Heart left ventricle (tissue), 16 donors: ENCODE data around the gene CLIC6. TPM values are rescaled to one million over a fixed set of nuclear protein-coding genes. Genes with fewer than 3 reads are reported as not detected.
A peak's percentile ranks its signal among the peaks of the same experiment; 100 is the strongest.

Experiments
- ATAC-seq, 4 donors: fragments of 200-7000 bp; cut with Tn5 transposase; one replicate each; pipeline ENCODE4 v1.9.1; 2020 to 2022; ENCODE audit warnings: moderate library complexity in 4 of 4, mild to moderate bottlenecking in 3 of 4, moderate number of reproducible peaks in 1 of 4
- DNase-seq, 5 donors: peaks; one replicate each; pipeline ENCODE4 v3.0.0-alpha.2; 2020
- H3K27ac ChIP-seq, 12 donors: fragments of 200-600 bp; sonication (generic) in 4 of 12; one replicate each; pipeline versions ENCODE4 v1.5.0 to v1.8.0; 2016 to 2022; ENCODE audit warnings: mild to moderate bottlenecking in 2 of 12
- H3K27me3 ChIP-seq, 9 donors: fragments of 200-600 bp; sonication (generic) in 2 of 9; one replicate each; pipeline versions ENCODE4 v1.5.1 to v1.8.0; 2016 to 2022; ENCODE audit warnings: mild to moderate bottlenecking in 3 of 9
- H3K36me3 ChIP-seq, 9 donors: fragments of 200-600 bp; sonication (generic) in 2 of 9; one replicate each; pipeline versions ENCODE4 v1.5.0 to v1.8.0; 2018 to 2022; ENCODE audit warnings: mild to moderate bottlenecking in 2 of 9
- H3K4me1 ChIP-seq, 12 donors: fragments of 200-600 bp; sonication (generic) in 4 of 12; one replicate each; pipeline versions ENCODE4 v1.5.0 to v1.8.0; 2016 to 2022; ENCODE audit warnings: mild to moderate bottlenecking in 3 of 12
- H3K4me3 ChIP-seq, 12 donors: fragments of 200-600 bp; sonication (generic) in 4 of 12; one replicate each; pipeline versions ENCODE4 v1.5.0 to v1.8.0; 2017 to 2022; ENCODE audit warnings: mild to moderate bottlenecking in 9 of 12, moderate library complexity in 4 of 12
- H3K9me3 ChIP-seq, 12 donors: fragments of 200-600 bp; sonication (generic) in 4 of 12; one replicate each; pipeline versions ENCODE4 v1.5.0 to v1.8.0; 2016 to 2022; ENCODE audit warnings: mild to moderate bottlenecking in 1 of 12
- CTCF ChIP-seq, 12 donors: fragments of 200-600 bp; sonication (generic) in 4 of 12; IDR thresholded peaks; one replicate each; pipeline versions ENCODE4 v1.5.0 to v1.8.0; 2018 to 2022; ENCODE audit warnings: antibody characterized with exemption in 12 of 12, mild to moderate bottlenecking in 5 of 12
- POLR2A ChIP-seq, 2 donors: fragments of 450-650 bp; IDR thresholded peaks; one replicate each; pipeline ENCODE4 v1.6.1; 2017; ENCODE audit warnings: antibody characterized with exemption in 2 of 2, mild to moderate bottlenecking in 2 of 2, moderate library complexity in 2 of 2
- WGBS, 4 donors: extraction: QIAGEN DNeasy Blood & Tissue Kit in 2 of 4; methylation state at CpG; one replicate each; pipeline versions ENCODE4 v1.1.5 to v1.1.7; 2013 to 2018; 5-methylcytosine and 5-hydroxymethylcytosine counted together
- intact Hi-C, 10 donors: fragments of 100-400 bp; cut with DNase I; formaldehyde crosslinking; loops; one replicate each; pipeline versions ENCODE4 v1.11.1 to v1.14.2; 2022
- polyA plus RNA-seq, 2 donors: library from polyadenylated mRNA; stranded (reverse); fragments of 200-250 nt; gene quantifications; one replicate each; pipeline ENCODE4 v1.2.3, GENCODE V29; 2013
- total RNA-seq, 9 donors: library from RNA; depleted of rRNA in 2 of 9; stranded (reverse); fragments of >200 nt in 2 of 9; fragmentation: NEBNext Ultra II Directional in 3 of 9; extraction: Animal tissue kit (Norgen Biotek cat#: 25700) in 3 of 9; gene quantifications; one replicate each; pipeline versions ENCODE4 v1.1.0 to v1.2.4, GENCODE V29; 2016 to 2023
- donor health status: ischemic (EF 13 %, LVEDD 7.1; RV severe dilation, severe dysfunction).
- donor health status: healthy with polysubstance abuse.
- donor health status: DM: no; HTN: yes; CAD: no.
- donor health status: DM: no; HTN: no; CAD: no.
- donor health status: ischemic (EF 25% LVEDD 6.9; RV normal size, moderate dysfunction).
- donor health status: ischemic (EF 25% LVEDD 5.7; RV mildly dilated, moderate dysfunction).
- donor health status: healthy.
- donor health status: DM: yes; HTN: yes; CAD: no.
- donor health status: ischemic (EF 35%, LVEDD 5.7; RV mildly dilated, moderate dysfunction).
- donor health status: nonischemic (EF 11% LVEDD 7.7; RV severe dilation, severe dysfunction).
- donor health status: DM: yes; HTN: yes; CAD: no.
- donor health status: PGD.
- donor health status: ischemic (EF 29% LVEDD 5.4; RV normal size, mild dysfunction).
- donor health status: nonischemic (EF 23%, LVEDD 6.1; RV moderate dilation, normal function).

Gene CLIC6
- total and polyA plus RNA-seq, 11 donors: 2.6 to 15.7 (median 7.5) TPM

- DNase-seq (no peak), ATAC-seq (no peak)
- Histone ChIP-seq H3K9me3 (no peaks in the 10 kb centered on the region), H3K27ac (no peak overlapping the region), H3K4me3 (no peak overlapping the region), H3K27me3 (no peaks in the 10 kb centered on the region), H3K4me1 (peaks cover 0 to 16% (median 0%) of the 10 kb centered on the region in 12 donors), H3K36me3 (no peaks in the 10 kb centered on the region)
- whole genome bisulfite sequencing, 4 donors: 60 to 78% (median 72%) methylated on average over 4 of the region's 4 CpGs
- TF ChIP-seq CTCF (IDR thresholded peaks at IDR 0.05) (no peak), POLR2A (IDR thresholded peaks at IDR 0.05) (no peak)
- intact Hi-C loops: no loop called here
Measured at GRCh38 chr21:34640858-34641257, 27.9 kb upstream of the CLIC6 start.

GRCh38 chr21:34642211-34643075, 26.4 kb upstream of the CLIC6 start:
- DNase-seq (no peak), ATAC-seq (no peak)
- intact Hi-C loops: no loop called here
- no peaks in the 10 kb centered on the region for H3K9me3 ChIP-seq
- no peak for TF ChIP-seq POLR2A (IDR thresholded peaks at IDR 0.05)
- no peak for TF ChIP-seq CTCF (IDR thresholded peaks at IDR 0.05)
- H3K4me1 ChIP-seq: peaks cover 0 to 16% (median 0%) of the 10 kb centered on the region in 12 donors
- no peak overlapping the region for H3K27ac ChIP-seq
- no peak overlapping the region for H3K4me3 ChIP-seq
- peaks cover 0 to 4% (median 0%) of the 10 kb centered on the region in 9 donors for H3K27me3 ChIP-seq
- 71 to 82% (median 76%) methylated on average over 7 of the region's 7 CpGs for WGBS, 4 donors
- H3K36me3 ChIP-seq: no peaks in the 10 kb centered on the region

- H3K9me3 ChIP-seq: no peaks in the 10 kb centered on the region
- DNase-seq (peak in 2 of 5 donors; percentile 26 to 59), ATAC-seq (peak in 2 of 4 donors; percentile 48 to 72)
- H3K27ac ChIP-seq: no peak overlapping the region
- H3K4me1 ChIP-seq: peaks cover 0 to 15% (median 0%) of the 10 kb centered on the region in 12 donors
- H3K36me3 ChIP-seq: no peaks in the 10 kb centered on the region
- intact Hi-C loops: no loop called here
- TF ChIP-seq CTCF (IDR thresholded peaks at IDR 0.05) (no peak), POLR2A (IDR thresholded peaks at IDR 0.05) (no peak)
- no peak overlapping the region for H3K4me3 ChIP-seq
- H3K27me3 ChIP-seq: peaks cover 0 to 6% (median 0%) of the 10 kb centered on the region in 9 donors
- WGBS, 4 donors: 32 to 51% (median 43%) methylated on average over 4 of the region's 4 CpGs
Measured at GRCh38 chr21:34644825-34645224, 24.0 kb upstream of the CLIC6 start.

- peak in 1 of 4 donors; percentile 26 for ATAC-seq
- WGBS, 4 donors: 58 to 85% (median 72%) methylated on average over 6 of the region's 6 CpGs
- intact Hi-C loops: no loop called here
- H3K9me3 ChIP-seq: peaks cover 0 to 21% (median 13%) of the 10 kb centered on the region in 12 donors
- H3K36me3 ChIP-seq: no peaks in the 10 kb centered on the region
- TF ChIP-seq POLR2A (IDR thresholded peaks at IDR 0.05) (no peak), CTCF (IDR thresholded peaks at IDR 0.05) (no peak)
- H3K4me3 ChIP-seq: no peak overlapping the region
- H3K4me1 ChIP-seq: peaks cover 0 to 7% (median 0%) of the 10 kb centered on the region in 12 donors
- H3K27ac ChIP-seq: no peak overlapping the region
- DNase-seq: no peak
- H3K27me3 ChIP-seq: peaks cover 0 to 6% (median 0%) of the 10 kb centered on the region in 9 donors
Measured at GRCh38 chr21:34647555-34647954, 21.2 kb upstream of the CLIC6 start.
